Stomach (tissue), 9 donors: Measurements from ENCODE around the gene DACH2. TPM values are rescaled to one million over a fixed set of nuclear protein-coding genes. Genes with fewer than 3 reads are reported as not detected.

Experiments
- DNase-seq, 2 donors: peaks; one replicate each; pipeline versions ENCODE4 v3.0.0 to v3.0.0-alpha.2; 2013 to 2019
- H3K27ac ChIP-seq, 5 donors: fragments of 200-600 bp in 4 of 5; sonication (generic) in 4 of 5; one replicate each; pipeline ENCODE4 v1.5.1; 2013 to 2019; ENCODE audit warnings: mild to moderate bottlenecking in 1 of 5, moderate library complexity in 1 of 5
- H3K27me3 ChIP-seq, 3 donors: fragments of 200-600 bp; sonication (generic); one replicate each; pipeline ENCODE4 v1.5.1; 2017 to 2019; ENCODE audit warnings: mixed run types in 1 of 3
- H3K36me3 ChIP-seq, 4 donors: fragments of 200-600 bp; sonication (generic); 1 replicate in 3 of 4; 2 replicates in 1 of 4; pipeline ENCODE4 v1.5.1; 2016 to 2019
- H3K4me1 ChIP-seq, 4 donors: fragments of 200-600 bp; sonication (generic); one replicate each; pipeline ENCODE4 v1.5.1; 2016 to 2019
- H3K4me3 ChIP-seq, 4 donors: fragments of 200-600 bp; sonication (generic) in 3 of 4; one replicate each; pipeline ENCODE4 v1.5.1; 2016 to 2019; ENCODE audit warnings: mild to moderate bottlenecking in 1 of 4
- H3K9me3 ChIP-seq, 4 donors: fragments of 200-600 bp; sonication (generic); one replicate each; pipeline ENCODE4 v1.5.1; 2016 to 2019
- CTCF ChIP-seq, 7 experiments: fragments of 450-650 bp in 4 of 7; fragments of 200-600 bp in 3 of 7; sonication (generic) in 3 of 7; IDR thresholded peaks; one replicate each; pipeline ENCODE4 v1.5.1; 2016 to 2019; ENCODE audit warnings: antibody characterized with exemption in 7 of 7, control low read depth in 2 of 7, mild to moderate bottlenecking in 1 of 7
- EP300 ChIP-seq: sonication (generic); formaldehyde crosslinking; IDR thresholded peaks from one replicate; pipeline ENCODE4 v1.6.1; 2017; ENCODE audit warnings: antibody characterized with exemption
- POLR2A ChIP-seq, 4 donors: fragments of 450-650 bp; IDR thresholded peaks; one replicate each; pipeline ENCODE4 v1.6.1; 2016; ENCODE audit warnings: antibody characterized with exemption in 4 of 4, control low read depth in 2 of 4, mild to moderate bottlenecking in 1 of 4, moderate library complexity in 1 of 4
- POLR2AphosphoS5 ChIP-seq, 3 donors: sonication (generic); formaldehyde crosslinking; IDR thresholded peaks; one replicate each; pipeline ENCODE4 v1.6.1; 2016; ENCODE audit warnings: antibody characterized with exemption in 3 of 3
- WGBS, 5 donors: extraction: QIAGEN DNeasy Blood & Tissue Kit in 3 of 5; methylation state at CpG; one replicate each; pipeline versions ENCODE4 v1.1.5 to v1.1.7; 2013 to 2018; 5-methylcytosine and 5-hydroxymethylcytosine counted together
- intact Hi-C: fragments of 100-400 bp; cut with DNase I; formaldehyde crosslinking; loops from one replicate; pipeline ENCODE4 v1.15.1; 2023; ENCODE audit warnings: low total_unique reads
- polyA plus RNA-seq, 3 donors: library from polyadenylated mRNA; stranded (reverse); fragments of 200-250 nt; gene quantifications; one replicate each; pipeline ENCODE4 v1.2.3, GENCODE V29; 2013
- total RNA-seq, 5 donors: library from RNA; depleted of rRNA; stranded (reverse); fragments of >200 nt; gene quantifications; one replicate each; pipeline versions ENCODE4 v1.1.0 to v1.2.3, GENCODE V29; 2014 to 2016
- donor health status: healthy with polysubstance abuse.
- donor health status: Bipolar disorder and iron deficiency.
- donor health status: healthy.

DACH2 gene
- total and polyA plus RNA-seq, 8 donors = 0.10 to 6.1 (median 0.25) TPM; not detected in 3

- Histone ChIP-seq H3K9me3 (peaks cover 0 to 10% (median 3%) of the 10 kb centered on the region in 4 donors), H3K27ac (no peak overlapping the region), H3K4me1 (no peaks in the 10 kb centered on the region), H3K27me3 (peaks cover 0 to under 1% (median 0%) of the 10 kb centered on the region in 3 donors), H3K36me3 (no peaks in the 10 kb centered on the region), H3K4me3 (no peak overlapping the region)
- intact Hi-C loops = no loop called here
- 40 to 52% (median 45%) methylated on average over 3 of the region's 3 CpGs for WGBS, 5 donors
- TF ChIP-seq CTCF (IDR thresholded peaks at IDR 0.05) = no peak
- no peak for TF ChIP-seq POLR2AphosphoS5 (IDR thresholded peaks at IDR 0.05)
- DNase-seq = no peak
These were observed 312.5 kb downstream of the DACH2 start for GRCh38 chrX:86460760-86461159.

- Histone ChIP-seq H3K4me3 (no peak overlapping the region), H3K36me3 (no peaks in the 10 kb centered on the region), H3K27ac (no peak overlapping the region), H3K9me3 (no peaks in the 10 kb centered on the region), H3K4me1 (no peaks in the 10 kb centered on the region), H3K27me3 (no peaks in the 10 kb centered on the region)
- WGBS, 5 donors = 73 to 90% (median 86%) methylated on average over 1 of the region's 1 CpG
- DNase-seq = no peak
- intact Hi-C loops = no loop called here
- TF ChIP-seq POLR2AphosphoS5 (IDR thresholded peaks at IDR 0.05) (no peak), EP300 (no peak), POLR2A (IDR thresholded peaks at IDR 0.05) (no peak), CTCF (IDR thresholded peaks at IDR 0.05) (no peak)
These were observed 356.0 kb downstream of the DACH2 start for GRCh38 chrX:86504297-86504696.

- H3K4me3 ChIP-seq = no peak overlapping the region
- no peaks in the 10 kb centered on the region for H3K4me1 ChIP-seq
- no peak for TF ChIP-seq EP300
- TF ChIP-seq POLR2AphosphoS5 (IDR thresholded peaks at IDR 0.05) = no peak
- TF ChIP-seq POLR2A (IDR thresholded peaks at IDR 0.05) = no peak
- no peak for TF ChIP-seq CTCF (IDR thresholded peaks at IDR 0.05)
- no peak for DNase-seq
- intact Hi-C loops = no loop called here
- H3K27ac ChIP-seq = no peak overlapping the region
- H3K9me3 ChIP-seq = no peaks in the 10 kb centered on the region
- H3K36me3 ChIP-seq = no peaks in the 10 kb centered on the region
- H3K27me3 ChIP-seq = no peaks in the 10 kb centered on the region
- WGBS, 5 donors = 23 to 46% (median 33%) methylated on average over 2 of the region's 2 CpGs
These were observed 359.1 kb downstream of the DACH2 start for GRCh38 chrX:86507331-86507730.

- no peak for DNase-seq
- WGBS, 5 donors = 60 to 96% (median 77%) methylated on average over 2 to 4 of the region's 4 CpGs
- intact Hi-C loops = no loop called here
- TF ChIP-seq EP300 (no peak), POLR2AphosphoS5 (IDR thresholded peaks at IDR 0.05) (no peak), CTCF (IDR thresholded peaks at IDR 0.05) (no peak), POLR2A (IDR thresholded peaks at IDR 0.05) (no peak)
- Histone ChIP-seq H3K4me3 (no peak overlapping the region), H3K27ac (no peak overlapping the region), H3K4me1 (no peaks in the 10 kb centered on the region), H3K9me3 (no peaks in the 10 kb centered on the region), H3K27me3 (no peaks in the 10 kb centered on the region), H3K36me3 (no peaks in the 10 kb centered on the region)
These were observed 431.5 kb downstream of the DACH2 start for GRCh38 chrX:86579777-86580176.
